OCI-LY7 (cell line): ENCODE data around the gene RPA3. TPM values are rescaled to one million over a fixed set of nuclear protein-coding genes. Genes with fewer than 3 reads are reported as not detected.

Experiments
- BruUV-seq: library from RNA; stranded (reverse); fragments of 400-500 nt; replicated peaks from 2 replicates; lab custom pipeline; 2021; lab: Mats Ljungman, UMichigan
- CTCF ChIA-PET: fragments of 300-600 bp; sonication (Branson Sonifier 250); formaldehyde crosslinking; loops from one replicate; lab custom pipeline; 2022; ENCODE audit warnings: antibody characterized with exemption; ENCODE audit not compliant: unreplicated experiment; lab: Charles Lee
- POLR2A ChIA-PET: fragments of 300-600 bp; sonication (Branson Sonifier 250); formaldehyde crosslinking; loops from one replicate; lab custom pipeline; 2022; ENCODE audit warnings: antibody characterized with exemption; lab: Charles Lee
- DNase-seq: peaks from one replicate; pipeline ENCODE4 v3.0.0-alpha.2; 2015; ENCODE audit warnings: low spot score
- H2AFZ ChIP-seq: fragments of 200-600 bp; sonication (generic), shearing (Covaris generic); 2 replicates; pipeline ENCODE4 v1.6.1; 2014; ENCODE audit warnings: mild to moderate bottlenecking, antibody characterized with exemption, low read length, moderate library complexity
- H3K27ac ChIP-seq: fragments of 200-600 bp; sonication (generic); 2 replicates; pipeline ENCODE4 v1.5.1; 2014; ENCODE audit warnings: mixed run types, low read depth, mild to moderate bottlenecking, moderate library complexity, low read length, inconsistent platforms; ENCODE audit not compliant: poor library complexity, severe bottlenecking
- H3K36me3 ChIP-seq: fragments of 200-600 bp; sonication (generic); 2 replicates; pipeline ENCODE4 v1.6.1; 2014; ENCODE audit warnings: mild to moderate bottlenecking, antibody characterized with exemption, low read length, moderate library complexity, mixed read lengths; ENCODE audit not compliant: insufficient read depth
- H3K4me1 ChIP-seq: fragments of 200-600 bp; sonication (generic); 2 replicates; pipeline ENCODE4 v1.5.1; 2014; ENCODE audit warnings: mild to moderate bottlenecking, low read length; ENCODE audit not compliant: insufficient read depth, poor library complexity, severe bottlenecking
- H3K4me2 ChIP-seq: fragments of 200-600 bp; sonication (generic); 2 replicates; pipeline ENCODE4 v1.6.1; 2014; ENCODE audit warnings: mild to moderate bottlenecking, low read length
- H3K4me3 ChIP-seq: fragments of 200-600 bp; sonication (generic); 2 replicates; pipeline ENCODE4 v1.5.1; 2014; ENCODE audit warnings: mild to moderate bottlenecking, low read depth, low read length; ENCODE audit not compliant: poor library complexity, severe bottlenecking
- H3K79me2 ChIP-seq: fragments of 200-600 bp; sonication (generic); 2 replicates; pipeline ENCODE4 v1.6.1; 2016; ENCODE audit warnings: low read depth, mild to moderate bottlenecking, low read length, moderate library complexity, mixed read lengths; ENCODE audit not compliant: insufficient read depth
- H3K9me2 ChIP-seq: fragments of 200-600 bp; sonication (generic); 2 replicates; pipeline ENCODE4 v1.6.1; 2016; ENCODE audit warnings: mild to moderate bottlenecking, low read length, mixed read lengths; ENCODE audit not compliant: insufficient read depth
- H3K9me3 ChIP-seq: fragments of 200-600 bp; sonication (generic); 2 replicates; pipeline ENCODE4 v1.6.1; 2014; ENCODE audit warnings: mild to moderate bottlenecking, mixed run types, low read length, mixed read lengths
- H4K20me1 ChIP-seq: fragments of 200-600 bp; sonication (generic); 2 replicates; pipeline ENCODE4 v1.6.1; 2014; ENCODE audit warnings: mild to moderate bottlenecking, antibody characterized with exemption, low read length, moderate library complexity, mixed read lengths; ENCODE audit not compliant: insufficient read depth
- EZH2phosphoT487 ChIP-seq: fragments of 200-600 bp; sonication (generic); IDR thresholded peaks from 2 replicates; pipeline ENCODE4 v1.6.1; 2018; ENCODE audit warnings: low read depth, borderline replicate concordance, mild to moderate bottlenecking, mixed run types, antibody characterized with exemption, low read length, moderate library complexity, mixed read lengths
- intact Hi-C: fragments of 100-400 bp; cut with micrococcal nuclease; formaldehyde crosslinking; loops from one replicate; pipeline ENCODE4 v1.10.0; 2022; ENCODE audit not compliant: unreplicated experiment
- total RNA-seq, 2 experiments: library from RNA; depleted of rRNA in 1 of 2; stranded (reverse); fragments of >200 nt in 1 of 2; shearing (Covaris generic) in 1 of 2; gene quantifications; 2 replicates each; pipeline ENCODE4 v1.2.3, GENCODE V29; 2014 to 2022
- TF ChIP-seq, protein P1 (sequence below): fragments of 200-600 bp; sonication (generic); conservative IDR thresholded peaks from 2 replicates; pipeline ENCODE4 v1.5.1; 2014; ENCODE audit warnings: mild to moderate bottlenecking, antibody characterized with exemption, low read length, moderate library complexity, mixed read lengths

The RPA3 gene
- total RNA-seq, 2 experiments from 2014 or later = 66.3 to 111 TPM

DNA sequence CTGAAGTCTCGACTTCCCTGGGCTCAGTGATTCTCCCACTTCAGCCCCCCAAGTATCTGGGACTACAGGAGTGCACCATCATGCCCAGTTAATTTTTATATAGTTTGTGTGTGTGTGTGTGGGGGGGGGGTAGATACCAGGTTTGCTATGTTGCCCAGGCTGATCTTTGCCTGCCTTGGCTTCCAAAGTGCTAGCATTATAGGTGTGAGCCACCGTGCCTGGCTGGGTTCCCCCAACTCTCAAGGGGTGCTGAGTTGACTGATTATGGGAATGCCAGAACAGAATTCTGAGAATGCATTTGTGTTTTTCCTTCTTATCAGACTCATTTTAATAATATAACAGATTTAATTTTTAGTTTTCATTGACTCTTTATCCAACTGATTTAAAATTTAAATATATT is 19.5 kb downstream of the RPA3 start:
- ChIA-PET CTCF (no interaction called here), POLR2A (interaction anchor here (0.7 to 1.5 kb wide), 3 partner anchors 9 to 74 kb away, joined by 3 to 5 read pairs (median 3); no protein-coding TSS in a partner anchor)
- H3K79me2 ChIP-seq = no peaks in the 10 kb centered on the region
- H4K20me1 ChIP-seq = no peaks in the 10 kb centered on the region
- no peak overlapping the region for H2AFZ ChIP-seq
- TF ChIP-seq, protein P1, sequence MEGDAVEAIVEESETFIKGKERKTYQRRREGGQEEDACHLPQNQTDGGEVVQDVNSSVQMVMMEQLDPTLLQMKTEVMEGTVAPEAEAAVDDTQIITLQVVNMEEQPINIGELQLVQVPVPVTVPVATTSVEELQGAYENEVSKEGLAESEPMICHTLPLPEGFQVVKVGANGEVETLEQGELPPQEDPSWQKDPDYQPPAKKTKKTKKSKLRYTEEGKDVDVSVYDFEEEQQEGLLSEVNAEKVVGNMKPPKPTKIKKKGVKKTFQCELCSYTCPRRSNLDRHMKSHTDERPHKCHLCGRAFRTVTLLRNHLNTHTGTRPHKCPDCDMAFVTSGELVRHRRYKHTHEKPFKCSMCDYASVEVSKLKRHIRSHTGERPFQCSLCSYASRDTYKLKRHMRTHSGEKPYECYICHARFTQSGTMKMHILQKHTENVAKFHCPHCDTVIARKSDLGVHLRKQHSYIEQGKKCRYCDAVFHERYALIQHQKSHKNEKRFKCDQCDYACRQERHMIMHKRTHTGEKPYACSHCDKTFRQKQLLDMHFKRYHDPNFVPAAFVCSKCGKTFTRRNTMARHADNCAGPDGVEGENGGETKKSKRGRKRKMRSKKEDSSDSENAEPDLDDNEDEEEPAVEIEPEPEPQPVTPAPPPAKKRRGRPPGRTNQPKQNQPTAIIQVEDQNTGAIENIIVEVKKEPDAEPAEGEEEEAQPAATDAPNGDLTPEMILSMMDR = no peak
- TF ChIP-seq EZH2phosphoT487 = no peak
- no peaks in the 10 kb centered on the region for H3K9me3 ChIP-seq
- peaks cover 4% of the 10 kb centered on the region for H3K4me1 ChIP-seq
- no peak for DNase-seq
- H3K4me3 ChIP-seq = no peak overlapping the region
- no peak overlapping the region for H3K4me2 ChIP-seq
- H3K27ac ChIP-seq = no peak overlapping the region
- intact Hi-C loops = no loop called here
- no peaks in the 10 kb centered on the region; the same call in 1 of the 2 replicates for H3K36me3 ChIP-seq
- H3K9me2 ChIP-seq = no peaks in the 10 kb centered on the region
- BruUV-seq = no TSS peak

DNA sequence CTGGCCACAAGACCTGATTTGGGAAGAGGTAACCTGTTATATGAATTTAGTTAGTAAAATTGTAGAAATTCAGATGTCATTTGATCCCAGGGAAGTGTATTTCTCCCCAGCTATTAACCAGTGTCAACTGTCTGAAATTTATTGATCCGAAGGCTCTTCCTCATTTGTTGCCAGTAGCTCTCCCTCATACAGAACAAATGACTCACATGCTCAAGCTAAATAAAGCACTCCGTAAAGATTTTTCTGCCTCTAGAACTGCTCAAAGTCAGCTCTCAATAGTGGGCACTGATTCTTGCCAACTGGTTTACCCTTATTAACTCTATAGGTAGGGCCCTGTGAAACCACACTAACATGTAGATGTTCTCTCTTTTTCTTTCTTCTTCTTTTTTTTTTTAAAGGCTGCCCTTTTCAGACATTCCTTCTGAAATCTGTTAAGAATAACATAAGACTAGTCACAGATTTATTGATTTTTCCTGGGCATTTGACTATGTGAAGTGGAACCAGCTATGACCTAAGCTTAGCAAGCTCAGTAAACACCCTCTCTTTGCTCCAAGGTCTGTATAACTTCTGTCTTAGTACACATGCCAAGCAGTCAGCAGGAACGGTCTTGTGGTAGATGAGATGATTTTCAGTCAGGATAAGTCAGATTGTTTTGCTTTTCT is 21.8 kb downstream of the RPA3 start:
- POLR2A ChIA-PET = interaction anchor here (0.6 to 1.2 kb wide), 4 partner anchors 9 to 213 kb away, joined by 3 to 5 read pairs (median 4); no protein-coding TSS in a partner anchor
- H3K4me1 ChIP-seq = peaks cover 4% of the 10 kb centered on the region
- H4K20me1 ChIP-seq = no peaks in the 10 kb centered on the region
- no peak overlapping the region for H2AFZ ChIP-seq
- no peak overlapping the region for H3K4me3 ChIP-seq
- no peaks in the 10 kb centered on the region for H3K9me3 ChIP-seq
- intact Hi-C loops = no loop called here
- no peaks in the 10 kb centered on the region for H3K9me2 ChIP-seq
- CTCF ChIA-PET = no interaction called here
- BruUV-seq = no TSS peak
- no peak overlapping the region for H3K27ac ChIP-seq
- no peak overlapping the region for H3K4me2 ChIP-seq
- no peaks in the 10 kb centered on the region for H3K79me2 ChIP-seq
- TF ChIP-seq, protein P1 = no peak
- TF ChIP-seq EZH2phosphoT487 = no peak
- no peaks in the 10 kb centered on the region; the same call in 1 of the 2 replicates for H3K36me3 ChIP-seq
- DNase-seq = no peak

GRCh38 chr7:7695111-7695817 is 23.1 kb downstream of the RPA3 start:
- TF ChIP-seq EZH2phosphoT487 = no peak
- TF ChIP-seq, protein P1 = no peak
- no peak overlapping the region for H3K4me3 ChIP-seq
- H3K27ac ChIP-seq = no peak overlapping the region
- H3K79me2 ChIP-seq = no peaks in the 10 kb centered on the region
- intact Hi-C loops = no loop called here
- H2AFZ ChIP-seq = no peak overlapping the region
- BruUV-seq = no TSS peak
- H4K20me1 ChIP-seq = no peaks in the 10 kb centered on the region
- H3K4me2 ChIP-seq = no peak overlapping the region
- CTCF ChIA-PET = no interaction called here
- no peak for DNase-seq
- no peaks in the 10 kb centered on the region for H3K9me3 ChIP-seq
- peaks cover 4% of the 10 kb centered on the region for H3K4me1 ChIP-seq
- POLR2A ChIA-PET = no interaction called here
- H3K9me2 ChIP-seq = no peaks in the 10 kb centered on the region
- H3K36me3 ChIP-seq = no peaks in the 10 kb centered on the region; the same call in 1 of the 2 replicates
